Tibial nerve (tissue), 4 donors: ENCODE measurements around the gene KCNJ6. TPM values are rescaled to one million over a fixed set of nuclear protein-coding genes. Genes with fewer than 3 reads are reported as not detected.

Experiments used
- DNase-seq, 2 donors: peaks; one replicate each; pipeline ENCODE4 v3.0.0-alpha.2; 2019; ENCODE audit warnings: low spot score in 2 of 2
- H3K27ac ChIP-seq, 4 donors: fragments of 200-600 bp; sonication (generic) in 3 of 4; one replicate each; pipeline ENCODE4 v1.5.1; 2017 to 2019; ENCODE audit warnings: mild to moderate bottlenecking in 1 of 4
- H3K27me3 ChIP-seq, 2 donors: fragments of 200-600 bp; sonication (generic) in 1 of 2; one replicate each; pipeline versions ENCODE4 v1.5.1 to v1.6.0; 2017 to 2019
- H3K36me3 ChIP-seq, 3 donors: fragments of 200-600 bp; sonication (generic); one replicate each; pipeline ENCODE4 v1.5.1; 2018 to 2019
- H3K4me1 ChIP-seq, 4 donors: fragments of 200-600 bp; sonication (generic) in 3 of 4; one replicate each; pipeline ENCODE4 v1.5.1; 2017 to 2019
- H3K4me3 ChIP-seq, 4 donors: fragments of 200-600 bp; sonication (generic) in 3 of 4; one replicate each; pipeline ENCODE4 v1.5.1; 2017 to 2019; ENCODE audit warnings: mild to moderate bottlenecking in 1 of 4, moderate library complexity in 1 of 4
- H3K9me3 ChIP-seq, 4 donors: fragments of 200-600 bp; sonication (generic) in 3 of 4; one replicate each; pipeline ENCODE4 v1.5.1; 2017 to 2019
- CTCF ChIP-seq, 5 experiments: fragments of 200-600 bp in 3 of 5; fragments of 450-650 bp in 2 of 5; sonication (generic) in 3 of 5; IDR thresholded peaks; one replicate each; pipeline ENCODE4 v1.5.1; 2016 to 2019; ENCODE audit warnings: antibody characterized with exemption in 5 of 5, mild to moderate bottlenecking in 3 of 5, moderate library complexity in 2 of 5
- EP300 ChIP-seq, 2 donors: sonication (generic); formaldehyde crosslinking; IDR thresholded peaks; one replicate each; pipeline ENCODE4 v1.6.1; 2017; ENCODE audit warnings: antibody characterized with exemption in 2 of 2, mild to moderate bottlenecking in 1 of 2
- POLR2A ChIP-seq, 2 donors: fragments of 450-650 bp; IDR thresholded peaks; one replicate each; pipeline ENCODE4 v1.6.1; 2017; ENCODE audit warnings: antibody characterized with exemption in 2 of 2, mild to moderate bottlenecking in 2 of 2, moderate library complexity in 2 of 2
- WGBS, 2 donors: methylation state at CpG; one replicate each; pipeline ENCODE4 v1.1.5; 2018; 5-methylcytosine and 5-hydroxymethylcytosine counted together
- total RNA-seq, 4 donors: library from RNA; depleted of rRNA; stranded (reverse); fragments of >200 nt; gene quantifications; one replicate each; pipeline ENCODE4 v1.1.0, GENCODE V29; 2016

The KCNJ6 gene
- total RNA-seq, 4 donors from 2014 or later = not detected

DNA sequence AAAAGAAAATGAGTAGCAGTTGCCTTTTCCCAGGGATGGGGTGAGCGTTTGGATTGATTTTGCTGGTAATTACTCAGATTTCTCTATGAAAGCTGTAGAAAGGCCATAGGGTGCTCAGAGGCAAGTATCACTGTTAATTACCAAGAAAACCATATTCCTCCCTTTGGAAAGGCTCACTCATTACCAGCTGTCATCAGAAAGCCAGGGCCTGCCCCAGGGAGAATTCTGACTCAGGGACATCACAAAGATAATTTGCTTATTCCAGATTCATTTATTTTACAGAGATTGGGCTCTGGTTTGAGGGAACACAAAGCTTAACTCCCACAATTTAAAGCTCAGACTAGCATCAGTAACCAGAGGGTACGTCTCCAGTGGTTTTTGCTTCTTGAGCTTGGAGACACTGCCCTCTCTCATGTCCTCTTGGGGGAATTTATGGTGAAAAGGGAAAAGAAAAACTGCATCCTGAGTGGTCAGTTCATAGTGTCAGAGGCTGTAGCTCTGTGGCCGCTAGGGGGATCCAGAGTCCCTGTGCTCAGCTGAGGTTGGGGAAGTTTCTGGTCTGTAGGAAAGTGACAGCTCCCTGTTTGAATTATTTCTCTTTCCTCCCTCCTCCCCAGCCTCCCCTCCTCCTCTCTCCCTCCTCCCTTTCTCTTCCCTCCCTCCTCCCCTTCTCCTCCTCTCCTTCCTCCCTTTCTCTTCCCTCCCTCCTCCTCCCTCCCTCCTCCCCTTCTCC lies 204.3 kb downstream of the KCNJ6 start:
- Histone ChIP-seq H3K4me3 (no peak overlapping the region), H3K9me3 (no peaks in the 10 kb centered on the region), H3K27ac (peak overlapping the region in 1 of 4 donors; percentile 11), H3K36me3 (no peaks in the 10 kb centered on the region), H3K4me1 (peaks cover 0 to 7% (median 1%) of the 10 kb centered on the region in 4 donors), H3K27me3 (no peaks in the 10 kb centered on the region)
- peak; percentile 24 to 63 for DNase-seq
- 36 to 40% methylated on average over 3 of the region's 3 CpGs for WGBS, 2 donors
- TF ChIP-seq CTCF (IDR thresholded peaks at IDR 0.05) (peak; percentile 53 to 71 (median 58)), POLR2A (IDR thresholded peaks at IDR 0.05) (no peak)

- Histone ChIP-seq H3K4me3 (no peak overlapping the region), H3K27ac (peak overlapping the region in 1 of 4 donors; percentile 28), H3K36me3 (no peaks in the 10 kb centered on the region), H3K9me3 (no peaks in the 10 kb centered on the region), H3K4me1 (peaks cover 0 to 7% (median 1%) of the 10 kb centered on the region in 4 donors), H3K27me3 (no peaks in the 10 kb centered on the region)
- TF ChIP-seq EP300 (IDR thresholded peaks at IDR 0.05) (no peak), POLR2A (IDR thresholded peaks at IDR 0.05) (no peak), CTCF (IDR thresholded peaks at IDR 0.05) (no peak)
- DNase-seq = no peak
- 60 to 65% methylated on average over 9 of the region's 9 CpGs for WGBS, 2 donors
These were observed 204.9 kb downstream of the KCNJ6 start for GRCh38 chr21:37711286-37711829.

DNA sequence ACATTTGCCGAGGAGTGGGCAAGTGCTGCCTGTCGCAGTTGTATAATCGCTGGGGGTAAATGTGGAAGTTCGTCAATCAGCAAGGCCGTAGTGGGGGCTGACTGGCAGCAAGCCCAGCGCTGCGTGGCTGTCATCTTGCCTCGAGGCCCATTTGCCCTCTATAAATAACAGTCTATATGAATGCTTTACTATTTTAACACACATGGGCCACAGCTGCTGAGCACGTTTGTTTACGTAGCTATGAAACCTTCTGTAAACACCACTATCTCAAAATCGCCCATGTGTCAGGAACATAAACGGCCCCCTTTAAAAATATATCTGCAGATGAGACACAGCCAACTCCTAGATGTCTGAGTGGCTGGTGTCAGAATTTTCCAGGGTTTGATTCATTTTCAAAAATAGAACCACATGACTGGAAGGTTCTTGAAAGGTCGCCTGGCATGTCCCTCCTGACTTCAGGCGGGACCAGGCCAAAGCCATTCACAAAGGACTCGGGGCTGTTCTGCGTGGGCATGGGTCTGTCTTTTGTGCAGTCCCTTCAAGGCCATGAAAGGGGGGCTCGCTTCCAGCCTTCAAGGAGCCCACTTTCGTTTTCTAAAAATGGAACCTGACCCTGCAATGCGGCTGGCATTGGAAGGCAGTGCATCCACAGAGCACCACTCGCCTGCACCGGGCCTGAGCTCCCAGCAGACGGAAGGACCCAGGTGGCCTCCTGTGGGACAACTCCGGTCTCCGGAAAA lies 205.5 kb downstream of the KCNJ6 start:
- TF ChIP-seq EP300 (IDR thresholded peaks at IDR 0.05) (no peak), CTCF (IDR thresholded peaks at IDR 0.05) (no peak), POLR2A (IDR thresholded peaks at IDR 0.05) (no peak)
- H3K27ac ChIP-seq = peak overlapping the region in 1 of 4 donors; percentile 28
- no peaks in the 10 kb centered on the region for H3K36me3 ChIP-seq
- H3K9me3 ChIP-seq = no peaks in the 10 kb centered on the region
- no peak overlapping the region for H3K4me3 ChIP-seq
- no peaks in the 10 kb centered on the region for H3K27me3 ChIP-seq
- H3K4me1 ChIP-seq = peaks cover 0 to 7% (median 1%) of the 10 kb centered on the region in 4 donors
- no peak for DNase-seq
- WGBS, 2 donors = 33 to 46% methylated on average over 24 of the region's 24 CpGs

- Histone ChIP-seq H3K27ac (no peak overlapping the region), H3K27me3 (no peaks in the 10 kb centered on the region), H3K9me3 (no peaks in the 10 kb centered on the region), H3K4me1 (no peaks in the 10 kb centered on the region), H3K4me3 (no peak overlapping the region), H3K36me3 (no peaks in the 10 kb centered on the region)
- TF ChIP-seq POLR2A (IDR thresholded peaks at IDR 0.05) (no peak), EP300 (IDR thresholded peaks at IDR 0.05) (no peak), CTCF (IDR thresholded peaks at IDR 0.05) (no peak)
- WGBS, 2 donors = 84 to 90% methylated on average over 2 of the region's 2 CpGs
- DNase-seq = no peak
These were observed 211.5 kb downstream of the KCNJ6 start for GRCh38 chr21:37704751-37705150.

DNA sequence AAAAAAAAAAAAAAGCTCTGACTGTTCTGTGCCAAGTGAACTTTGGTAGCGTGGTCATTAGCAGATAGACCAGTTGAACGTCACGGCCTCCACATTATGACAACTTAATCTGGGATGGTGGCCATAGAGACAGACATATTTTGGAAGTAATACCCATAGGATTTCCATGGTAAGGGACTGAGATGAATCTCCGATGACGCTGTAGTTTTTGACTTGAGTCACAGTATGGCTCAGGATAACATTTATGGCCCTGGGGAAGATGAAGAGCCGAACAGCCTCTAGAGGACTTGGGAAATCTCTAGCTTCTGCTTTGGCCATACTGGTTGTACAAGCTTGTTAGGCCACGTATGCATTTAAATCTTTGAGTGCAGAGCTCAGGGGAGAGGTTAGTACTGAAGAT lies 214.0 kb downstream of the KCNJ6 start:
- no peaks in the 10 kb centered on the region for H3K36me3 ChIP-seq
- DNase-seq = no peak
- WGBS, 2 donors = 84 to 92% methylated on average over 7 of the region's 7 CpGs
- no peaks in the 10 kb centered on the region for H3K4me1 ChIP-seq
- no peak for TF ChIP-seq CTCF (IDR thresholded peaks at IDR 0.05)
- no peak for TF ChIP-seq POLR2A (IDR thresholded peaks at IDR 0.05)
- no peak for TF ChIP-seq EP300 (IDR thresholded peaks at IDR 0.05)
- no peak overlapping the region for H3K4me3 ChIP-seq
- H3K9me3 ChIP-seq = no peaks in the 10 kb centered on the region
- H3K27ac ChIP-seq = no peak overlapping the region
- H3K27me3 ChIP-seq = no peaks in the 10 kb centered on the region
